Colon (tissue), 2 donors: ENCODE measurements around the gene RPRML.
"Not testable (repeated sequence)": the region's sequence is repeated elsewhere in the genome, so short reads cannot be mapped to it uniquely, and the experiment has no call there.

ENCODE experiments used
- FAIRE-seq: peaks from 2 replicates; lab custom pipeline; 2012; peaks lifted over from hg19 to GRCh38; lab: Jason Lieb, UNC
- donor health status: control.
- donor health status: control.

RPRML gene

DNA sequence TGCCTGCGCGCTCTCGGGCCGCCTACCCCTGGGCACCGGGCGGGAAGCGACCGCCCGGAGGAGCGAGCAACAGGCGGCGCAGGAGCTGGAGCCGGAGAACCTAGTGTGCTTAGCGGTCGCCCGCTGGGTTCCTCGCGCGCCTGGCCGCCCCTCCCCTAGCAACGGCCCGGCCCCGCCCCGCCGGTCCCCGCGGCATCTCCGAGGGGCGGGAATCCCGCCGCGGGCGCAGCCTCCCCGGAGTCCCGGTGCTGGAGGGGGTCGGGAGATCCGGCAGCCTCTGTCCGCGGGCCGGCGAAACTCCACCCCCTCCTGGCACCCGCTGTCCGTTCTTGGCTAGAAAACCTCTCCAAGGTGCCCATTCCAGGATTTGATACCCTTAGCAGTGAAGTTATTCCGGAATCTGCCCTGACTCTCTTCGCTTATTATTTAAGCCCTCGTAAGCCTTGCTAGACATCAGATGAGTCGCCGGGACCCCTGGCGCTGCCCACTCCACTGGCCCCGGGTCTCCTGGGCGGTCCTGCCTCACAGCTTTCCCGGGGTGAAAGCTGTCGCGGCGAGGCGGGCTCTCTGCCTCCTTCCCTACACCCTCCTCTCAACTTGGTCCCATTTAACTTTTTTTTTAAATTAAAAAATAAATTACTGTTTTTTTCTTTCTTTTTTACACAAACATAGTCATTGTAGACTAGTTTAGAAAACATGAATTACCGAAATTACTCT is at the start of gene RPRML:
Gene RPRML (minus strand): TSS at position 107 of the 717 bp plus-strand sequence. CDS start 246 bp downstream, outside the sequence.
- no peak for FAIRE-seq

DNA sequence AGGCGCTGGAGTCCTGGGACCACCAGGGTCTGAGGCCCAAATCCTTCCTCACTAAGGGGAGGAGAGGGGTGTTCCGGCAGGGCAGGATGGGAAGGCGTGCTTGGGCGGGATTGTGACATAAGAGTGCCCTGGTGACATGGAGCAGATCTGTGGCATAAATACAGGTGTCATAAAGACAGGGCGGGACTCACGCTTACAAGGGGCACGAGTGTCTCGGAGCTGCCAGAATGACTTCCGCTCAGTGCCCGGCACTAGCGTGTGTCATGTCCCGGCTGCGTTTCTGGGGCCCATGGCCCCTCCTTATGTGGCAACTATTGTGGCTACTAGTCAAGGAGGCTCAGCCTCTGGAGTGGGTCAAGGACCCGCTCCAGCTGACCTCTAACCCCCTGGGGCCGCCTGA is 37.9 kb upstream of the RPRML start:
- not testable (repeated sequence) for FAIRE-seq

- FAIRE-seq: no peak
These were observed 34.3 kb upstream of the RPRML start for GRCh38 chr17:47013341-47013740.

GRCh38 chr17:47012457-47012856 is 33.4 kb upstream of the RPRML start:
- FAIRE-seq: no peak

DNA sequence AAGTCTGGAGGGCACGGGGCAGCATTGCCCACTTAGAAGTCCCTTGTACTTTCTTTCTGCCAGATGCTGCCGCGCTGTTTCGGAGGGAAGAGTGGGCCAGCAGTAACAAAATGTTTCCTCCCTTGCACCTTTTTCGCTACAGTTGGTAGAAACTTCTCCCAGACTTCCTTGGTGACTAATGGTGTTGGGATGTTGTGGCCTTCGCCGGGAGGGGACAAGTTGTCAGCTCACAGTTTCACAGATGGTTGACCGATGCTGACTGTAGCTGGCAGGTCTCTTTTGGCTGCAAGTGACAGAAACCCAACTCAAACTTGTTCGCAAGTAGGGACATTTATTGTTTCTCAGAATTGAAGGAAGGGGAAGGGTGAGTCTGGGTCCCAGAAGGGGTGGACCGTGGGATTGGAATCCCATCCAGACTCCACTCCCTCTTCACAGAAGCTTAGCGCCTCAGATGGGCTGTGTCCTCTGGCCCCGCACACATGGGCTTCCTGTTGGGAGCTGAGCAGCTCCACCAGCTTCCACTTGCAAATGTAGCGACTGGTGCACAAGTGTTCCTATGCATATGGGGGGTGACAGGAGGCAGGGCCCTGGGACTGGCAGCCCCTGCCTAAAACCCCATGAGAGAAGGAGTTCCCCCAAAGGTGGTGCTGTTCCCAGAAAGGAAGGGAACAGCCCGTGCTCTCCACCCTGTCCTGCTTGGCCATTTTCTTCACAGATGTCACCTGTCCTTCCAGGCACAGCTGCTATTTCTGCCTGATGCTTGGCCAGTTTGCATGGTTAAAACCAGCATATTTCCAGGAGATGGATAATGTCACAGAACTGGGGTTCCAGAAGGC is 30.9 kb upstream of the RPRML start:
- no peak for FAIRE-seq

- FAIRE-seq: no peak
These were observed 25.9 kb upstream of the RPRML start for GRCh38 chr17:47004906-47005305.

DNA sequence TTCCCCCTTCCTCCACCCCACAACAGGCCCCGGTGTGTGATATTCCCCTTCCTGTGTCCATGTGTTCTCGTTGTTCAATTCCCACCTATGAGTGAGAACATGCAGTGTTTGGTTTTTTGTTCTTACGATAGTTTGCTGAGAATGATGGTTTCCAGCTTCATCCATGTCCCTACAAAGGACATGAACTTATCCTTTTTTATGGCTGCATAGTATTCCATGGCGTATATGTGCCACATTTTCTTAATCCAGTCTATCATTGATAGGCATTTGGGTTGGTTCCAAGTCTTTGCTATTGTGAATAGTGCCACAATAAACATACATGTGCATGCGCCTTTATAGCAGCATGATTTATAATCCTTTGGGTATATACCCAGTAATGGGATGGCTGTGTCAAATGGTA is 24.8 kb upstream of the RPRML start:
- not testable (repeated sequence) for FAIRE-seq

DNA sequence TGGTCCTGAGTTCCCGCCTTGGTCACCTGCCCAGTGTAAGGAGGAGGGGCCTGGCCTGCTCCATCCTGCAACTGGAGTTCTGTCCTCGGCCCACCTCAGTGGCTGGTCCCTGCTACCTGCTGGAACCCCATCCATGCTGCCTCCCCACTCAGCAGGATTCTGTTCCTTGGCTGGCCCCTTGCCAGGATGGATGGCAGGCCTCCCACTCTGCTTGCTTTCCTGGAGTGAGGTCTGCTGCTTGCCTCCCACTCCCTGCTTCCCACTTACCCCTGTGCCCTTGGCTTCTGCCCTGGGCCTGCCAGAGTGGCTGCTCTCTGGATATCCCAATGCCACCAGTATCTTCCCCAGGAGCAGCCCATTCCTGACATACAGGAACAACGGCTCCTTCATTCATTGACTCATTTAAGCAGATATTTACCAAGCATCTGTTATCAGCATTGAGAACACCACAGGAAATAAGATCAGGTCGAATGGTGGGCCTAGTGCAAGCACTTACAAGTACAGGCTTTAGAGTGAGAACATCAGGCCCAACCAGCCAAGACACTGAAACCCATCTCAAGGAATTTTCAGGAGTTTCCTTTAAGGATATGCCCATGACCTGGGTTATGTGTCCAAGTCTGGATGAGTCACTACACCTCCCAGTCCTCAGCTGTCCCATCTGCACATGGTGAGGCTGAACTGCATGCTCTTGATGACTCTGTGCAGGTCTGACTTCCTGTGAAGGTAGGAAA is 17.0 kb upstream of the RPRML start:
- no peak for FAIRE-seq

DNA sequence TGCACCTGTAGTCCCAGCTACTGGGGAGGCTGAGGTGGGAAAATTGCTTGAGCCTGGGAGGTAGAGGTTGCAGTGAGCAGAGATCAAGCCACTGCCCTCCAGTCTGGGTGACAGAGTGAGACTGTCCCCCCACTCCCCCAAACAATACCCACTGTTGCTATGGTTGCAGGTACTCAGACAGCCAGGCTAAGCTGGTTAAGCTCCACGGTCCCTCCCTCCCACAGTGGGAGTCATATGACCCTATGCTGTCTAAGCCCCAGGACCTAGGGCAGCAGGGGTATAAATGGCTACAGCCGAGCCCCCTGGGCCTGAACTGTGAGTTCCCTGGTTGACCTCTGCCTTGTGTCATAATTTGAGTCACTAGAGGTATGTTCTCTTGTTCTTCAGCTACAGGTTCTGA is 15.9 kb upstream of the RPRML start:
- FAIRE-seq: no peak

DNA sequence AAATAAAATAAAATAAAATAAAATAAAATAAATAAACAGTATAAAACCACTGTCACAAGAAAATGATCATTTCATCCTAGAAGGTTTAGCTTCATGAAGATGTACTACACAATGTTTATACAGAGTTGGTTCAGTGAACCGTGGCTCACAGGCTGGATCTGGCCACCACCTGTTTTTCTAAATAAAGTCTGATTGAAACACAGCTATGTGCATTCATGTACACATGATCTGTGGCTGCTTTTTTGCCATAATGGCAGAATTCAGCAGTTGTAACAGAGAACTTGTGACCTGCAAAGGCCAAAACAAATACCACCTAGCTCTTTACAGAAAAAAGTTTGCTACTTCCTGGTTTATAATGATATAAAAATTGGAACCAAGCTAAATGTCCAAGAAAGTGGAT is 12.6 kb upstream of the RPRML start:
- no peak for FAIRE-seq

- no peak for FAIRE-seq
These were observed 10.8 kb upstream of the RPRML start for GRCh38 chr17:46989637-46990431.

DNA sequence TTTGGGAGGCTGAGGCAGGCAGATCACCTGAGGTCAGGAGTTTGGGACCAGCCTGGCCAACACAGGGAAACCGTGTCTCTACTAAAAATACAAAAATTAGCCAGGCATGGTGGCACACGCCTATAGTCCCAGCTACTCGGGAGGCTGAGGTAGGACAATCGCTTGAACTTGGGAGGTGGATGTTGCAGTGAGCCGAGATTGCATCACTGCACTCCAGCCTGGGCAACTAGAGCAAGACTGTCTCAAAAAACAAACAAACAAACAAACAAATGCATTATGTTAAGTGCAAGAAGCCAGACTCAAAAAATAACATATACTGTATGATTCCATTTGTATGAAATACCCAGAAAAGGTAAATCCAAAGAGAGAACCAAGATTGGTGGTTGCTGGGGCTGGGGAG is 8.9 kb upstream of the RPRML start:
- FAIRE-seq: not testable (repeated sequence)

DNA sequence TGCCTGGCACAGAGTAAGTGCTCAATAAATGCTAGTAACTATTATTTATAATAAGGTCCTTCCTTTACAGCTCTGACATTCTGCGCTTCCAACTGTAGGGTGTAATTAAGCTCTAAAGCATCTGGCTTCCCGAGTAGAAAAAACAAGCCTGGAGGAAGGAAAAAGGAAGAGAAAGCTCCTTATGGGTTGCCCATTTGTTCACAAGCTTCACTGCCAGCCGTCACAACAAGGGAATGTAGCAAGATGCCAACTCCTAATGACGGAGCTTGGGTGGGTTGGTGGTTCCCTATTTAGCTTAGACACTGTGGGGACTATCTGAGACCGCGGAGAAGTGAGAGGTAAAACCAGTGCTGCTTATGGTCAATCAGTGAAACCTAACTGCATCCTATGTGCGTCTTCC is 7.3 kb upstream of the RPRML start:
- FAIRE-seq: no peak

GRCh38 chr17:46984892-46985291 is 5.8 kb upstream of the RPRML start:
- FAIRE-seq: no peak

GRCh38 chr17:46984341-46984740 is 5.3 kb upstream of the RPRML start:
- FAIRE-seq: no peak

DNA sequence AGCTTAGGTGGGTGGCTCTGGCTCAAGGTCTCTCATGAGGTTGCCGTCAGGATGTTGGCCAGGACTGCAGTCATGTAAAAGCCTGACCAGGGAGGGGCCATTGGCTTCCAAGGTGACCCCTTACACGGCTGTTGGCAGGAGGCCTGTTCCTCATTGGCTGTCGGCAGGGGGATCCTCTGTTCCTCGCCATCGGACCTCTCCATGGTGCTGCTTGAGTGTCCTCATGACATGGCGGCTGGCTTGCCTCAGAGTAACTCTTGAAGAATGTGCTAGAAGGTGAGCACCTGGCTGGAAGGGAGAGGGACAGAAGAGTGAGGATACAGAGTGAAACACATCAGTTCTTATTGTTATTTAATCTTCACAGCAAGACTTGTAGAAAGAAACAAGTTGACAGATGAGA is 4.7 kb upstream of the RPRML start:
- FAIRE-seq: no peak

DNA sequence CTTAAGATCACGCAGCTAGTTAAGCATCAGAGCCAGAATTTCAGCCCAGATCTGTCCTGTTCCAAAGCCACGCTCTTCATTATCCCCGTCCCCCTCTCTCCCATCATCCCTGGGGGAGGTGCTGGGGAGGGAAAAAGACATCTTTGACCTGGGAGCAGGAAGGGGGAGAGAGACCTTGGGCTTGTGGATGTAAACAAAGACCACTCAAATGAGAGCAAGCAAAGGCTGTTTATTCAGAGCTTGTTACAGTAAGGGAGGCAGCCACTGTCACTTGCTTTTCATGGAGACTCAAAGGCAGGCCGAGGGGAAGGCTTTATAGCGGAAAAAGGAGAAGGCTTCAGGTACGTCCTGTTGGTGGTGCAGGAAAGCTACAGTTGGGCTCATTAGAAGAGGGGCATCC is 3.5 kb upstream of the RPRML start:
- no peak for FAIRE-seq

DNA sequence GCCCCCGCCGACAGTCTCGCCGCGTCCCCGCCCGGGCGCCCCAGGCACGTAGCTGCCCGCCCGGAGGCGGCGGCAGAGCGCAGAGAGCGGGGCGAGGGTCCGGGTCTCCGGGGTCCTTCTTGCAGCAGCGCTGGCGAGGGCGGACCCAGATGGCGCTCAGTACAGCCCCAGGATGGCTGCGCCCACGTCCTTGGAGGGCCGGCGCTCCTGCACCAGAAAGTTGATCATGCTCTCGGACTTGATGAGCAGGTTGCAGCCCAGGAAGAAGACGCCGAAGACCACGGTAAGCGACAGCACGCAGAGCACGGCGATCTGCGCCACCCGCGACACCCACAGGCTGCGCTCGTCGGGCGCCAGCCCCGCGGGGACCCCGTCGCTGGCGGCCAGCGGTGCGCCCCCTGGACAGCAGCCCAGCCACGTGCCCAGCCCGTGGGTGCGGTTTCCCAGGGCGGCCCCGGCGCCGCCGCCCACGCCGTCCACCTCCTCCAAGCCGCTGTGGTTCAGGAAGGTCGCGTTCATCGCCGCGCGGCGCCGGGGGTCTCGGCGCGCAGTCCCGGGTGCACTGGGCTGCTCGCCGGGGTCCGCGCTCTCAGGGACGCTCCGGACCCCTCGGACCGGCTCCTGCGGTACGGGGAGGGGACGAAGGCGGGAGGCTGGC is 435 bp downstream of the RPRML start:
- FAIRE-seq: no peak

GRCh38 chr17:46977750-46978488 is 1.1 kb downstream of the RPRML start:
- FAIRE-seq: no peak

GRCh38 chr17:46977348-46977747 is 1.7 kb downstream of the RPRML start:
- no peak for FAIRE-seq
